ENCODE measurements around the gene ZSCAN4. TPM values are rescaled to one million over a fixed set of nuclear protein-coding genes. Genes with fewer than 3 reads are reported as not detected.

The ZSCAN4 gene
- total and polyA plus RNA-seq, 4 donors, result not detected

DNA sequence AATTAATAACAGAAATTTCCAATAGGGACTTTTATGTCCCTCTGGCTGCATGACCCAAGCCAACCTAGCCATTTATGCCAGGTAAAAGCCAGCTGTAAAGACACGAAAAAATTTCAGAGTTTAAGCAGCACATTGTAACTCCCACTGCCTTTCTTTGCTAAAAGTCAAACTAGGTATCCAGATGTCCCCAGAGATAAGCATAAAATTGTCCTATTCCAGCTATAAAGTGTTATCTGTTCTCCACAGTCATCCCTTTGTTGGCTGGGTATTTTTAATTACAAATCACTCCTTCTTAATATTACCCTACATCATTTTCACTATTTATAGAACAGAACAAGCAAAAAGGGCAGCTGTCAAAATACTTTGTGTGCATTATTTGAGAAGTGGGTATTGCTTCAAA is 43.5 kb downstream of the ZSCAN4 start:
- WGBS, result 83% methylated on average over 1 of the region's 1 CpG
- Histone ChIP-seq H3K9ac (ENCODE audit: low read depth in 1 of 2, low read length in 2 of 2) (no peak overlapping the region), H3K36me3 (ENCODE audit: control insufficient read depth in 4 of 4, insufficient read depth in 3 of 4, low read depth in 1 of 4, low read length in 3 of 4) (peaks cover 3 to 7% (median 5%) of the 10 kb centered on the region in 4 donors), H3K4me3 (ENCODE audit: low read depth in 1 of 3, low read length in 3 of 3) (peak overlapping the region in 1 of 3 donors; percentile 23), H3K27me3 (ENCODE audit: control insufficient read depth in 4 of 4, insufficient read depth in 4 of 4, low read length in 3 of 4) (no peaks in the 10 kb centered on the region), H3K9me3 (ENCODE audit: control insufficient read depth in 4 of 4, low read length in 3 of 4) (peaks cover 21 to 53% (median 33%) of the 10 kb centered on the region in 4 donors), H3K4me1 (ENCODE audit: control insufficient read depth in 4 of 4, insufficient read depth in 4 of 4, low read length in 3 of 4) (peaks cover 0 to 5% (median 1%) of the 10 kb centered on the region in 4 donors), H3K27ac (ENCODE audit: low read depth in 1 of 2, low read length in 2 of 2) (no peak overlapping the region)
- no peak for DNase-seq (ENCODE audit: low spot score)
- TF ChIP-seq, protein P1, sequence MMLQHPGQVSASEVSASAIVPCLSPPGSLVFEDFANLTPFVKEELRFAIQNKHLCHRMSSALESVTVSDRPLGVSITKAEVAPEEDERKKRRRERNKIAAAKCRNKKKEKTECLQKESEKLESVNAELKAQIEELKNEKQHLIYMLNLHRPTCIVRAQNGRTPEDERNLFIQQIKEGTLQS (IDR thresholded peaks at IDR 0.05), result no peak
- TF ChIP-seq NR2F2 (IDR thresholded peaks at IDR 0.05) (no peak), HNF4A (conservative IDR thresholded peaks at IDR 0.05) (no peak), SP1 (IDR thresholded peaks at IDR 0.05) (no peak), TAF1 (conservative IDR thresholded peaks at IDR 0.05) (no peak)
- TF ChIP-seq, protein P2, sequence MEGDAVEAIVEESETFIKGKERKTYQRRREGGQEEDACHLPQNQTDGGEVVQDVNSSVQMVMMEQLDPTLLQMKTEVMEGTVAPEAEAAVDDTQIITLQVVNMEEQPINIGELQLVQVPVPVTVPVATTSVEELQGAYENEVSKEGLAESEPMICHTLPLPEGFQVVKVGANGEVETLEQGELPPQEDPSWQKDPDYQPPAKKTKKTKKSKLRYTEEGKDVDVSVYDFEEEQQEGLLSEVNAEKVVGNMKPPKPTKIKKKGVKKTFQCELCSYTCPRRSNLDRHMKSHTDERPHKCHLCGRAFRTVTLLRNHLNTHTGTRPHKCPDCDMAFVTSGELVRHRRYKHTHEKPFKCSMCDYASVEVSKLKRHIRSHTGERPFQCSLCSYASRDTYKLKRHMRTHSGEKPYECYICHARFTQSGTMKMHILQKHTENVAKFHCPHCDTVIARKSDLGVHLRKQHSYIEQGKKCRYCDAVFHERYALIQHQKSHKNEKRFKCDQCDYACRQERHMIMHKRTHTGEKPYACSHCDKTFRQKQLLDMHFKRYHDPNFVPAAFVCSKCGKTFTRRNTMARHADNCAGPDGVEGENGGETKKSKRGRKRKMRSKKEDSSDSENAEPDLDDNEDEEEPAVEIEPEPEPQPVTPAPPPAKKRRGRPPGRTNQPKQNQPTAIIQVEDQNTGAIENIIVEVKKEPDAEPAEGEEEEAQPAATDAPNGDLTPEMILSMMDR (IDR thresholded peaks at IDR 0.05; ENCODE audit: low read depth, low read length, missing input control), result no peak
- TF ChIP-seq, protein P3, sequence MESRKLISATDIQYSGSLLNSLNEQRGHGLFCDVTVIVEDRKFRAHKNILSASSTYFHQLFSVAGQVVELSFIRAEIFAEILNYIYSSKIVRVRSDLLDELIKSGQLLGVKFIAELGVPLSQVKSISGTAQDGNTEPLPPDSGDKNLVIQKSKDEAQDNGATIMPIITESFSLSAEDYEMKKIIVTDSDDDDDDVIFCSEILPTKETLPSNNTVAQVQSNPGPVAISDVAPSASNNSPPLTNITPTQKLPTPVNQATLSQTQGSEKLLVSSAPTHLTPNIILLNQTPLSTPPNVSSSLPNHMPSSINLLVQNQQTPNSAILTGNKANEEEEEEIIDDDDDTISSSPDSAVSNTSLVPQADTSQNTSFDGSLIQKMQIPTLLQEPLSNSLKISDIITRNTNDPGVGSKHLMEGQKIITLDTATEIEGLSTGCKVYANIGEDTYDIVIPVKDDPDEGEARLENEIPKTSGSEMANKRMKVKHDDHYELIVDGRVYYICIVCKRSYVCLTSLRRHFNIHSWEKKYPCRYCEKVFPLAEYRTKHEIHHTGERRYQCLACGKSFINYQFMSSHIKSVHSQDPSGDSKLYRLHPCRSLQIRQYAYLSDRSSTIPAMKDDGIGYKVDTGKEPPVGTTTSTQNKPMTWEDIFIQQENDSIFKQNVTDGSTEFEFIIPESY (IDR thresholded peaks at IDR 0.05), result no peak

DNA sequence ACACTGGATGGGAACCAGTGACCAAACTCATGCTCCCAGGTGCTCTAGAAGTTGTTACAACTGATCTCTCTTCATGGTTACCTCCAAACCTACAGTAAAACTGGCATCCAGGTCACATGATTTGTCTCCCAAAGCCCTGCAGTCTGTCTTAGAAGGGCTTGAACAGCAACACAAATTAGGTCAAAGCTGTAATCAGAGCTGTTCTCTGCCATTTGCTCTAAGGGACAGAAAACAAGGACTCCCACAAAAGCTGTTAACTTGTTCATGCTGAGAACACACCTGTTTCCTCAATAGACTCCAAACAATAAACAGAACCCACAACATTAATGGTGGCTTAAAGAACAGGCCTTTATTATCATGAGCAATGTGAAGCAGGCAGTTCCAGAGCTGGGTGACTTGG is 50.7 kb downstream of the ZSCAN4 start:
- H3K9me3 ChIP-seq (ENCODE audit: control insufficient read depth in 4 of 4, low read length in 3 of 4), result peaks cover 36 to 59% (median 58%) of the 10 kb centered on the region in 4 donors
- no peak overlapping the region for H3K9ac ChIP-seq (ENCODE audit: low read depth in 1 of 2, low read length in 2 of 2)
- peaks cover 10 to 41% (median 29%) of the 10 kb centered on the region in 4 donors for H3K36me3 ChIP-seq (ENCODE audit: control insufficient read depth in 4 of 4, insufficient read depth in 3 of 4, low read depth in 1 of 4, low read length in 3 of 4)

More for the DNA sequence above, 50.7 kb downstream of the ZSCAN4 start:
- Histone ChIP-seq H3K27me3 (ENCODE audit: control insufficient read depth in 4 of 4, insufficient read depth in 4 of 4, low read length in 3 of 4) (no peaks in the 10 kb centered on the region), H3K4me1 (ENCODE audit: control insufficient read depth in 4 of 4, insufficient read depth in 4 of 4, low read length in 3 of 4) (no peaks in the 10 kb centered on the region), H3K27ac (ENCODE audit: low read depth in 1 of 2, low read length in 2 of 2) (no peak overlapping the region), H3K4me3 (ENCODE audit: low read depth in 1 of 3, low read length in 3 of 3) (peak overlapping the region in 2 of 3 donors; percentile 56 to 59)
- DNase-seq (ENCODE audit: low spot score), result no peak
- TF ChIP-seq NR2F2 (IDR thresholded peaks at IDR 0.05) (no peak), YY1 (IDR thresholded peaks at IDR 0.05) (no peak), JUND (IDR thresholded peaks at IDR 0.05) (no peak), RAD21 (IDR thresholded peaks at IDR 0.05) (no peak), HNF4G (IDR thresholded peaks at IDR 0.05) (no peak), FOXA1 (IDR thresholded peaks at IDR 0.05) (no peak), FOXA2 (IDR thresholded peaks at IDR 0.05) (no peak), SP1 (IDR thresholded peaks at IDR 0.05) (no peak), RXRA (IDR thresholded peaks at IDR 0.05) (no peak), EGR1 (IDR thresholded peaks at IDR 0.05; ENCODE audit: low read depth in 2 of 2) (no peak), TAF1 (conservative IDR thresholded peaks at IDR 0.05) (no peak), GABPA (IDR thresholded peaks at IDR 0.05 in 1 of 2, conservative IDR thresholded peaks at IDR 0.05 in 1 of 2) (no peak), HNF4A (conservative IDR thresholded peaks at IDR 0.05) (no peak)
- TF ChIP-seq, protein P4, sequence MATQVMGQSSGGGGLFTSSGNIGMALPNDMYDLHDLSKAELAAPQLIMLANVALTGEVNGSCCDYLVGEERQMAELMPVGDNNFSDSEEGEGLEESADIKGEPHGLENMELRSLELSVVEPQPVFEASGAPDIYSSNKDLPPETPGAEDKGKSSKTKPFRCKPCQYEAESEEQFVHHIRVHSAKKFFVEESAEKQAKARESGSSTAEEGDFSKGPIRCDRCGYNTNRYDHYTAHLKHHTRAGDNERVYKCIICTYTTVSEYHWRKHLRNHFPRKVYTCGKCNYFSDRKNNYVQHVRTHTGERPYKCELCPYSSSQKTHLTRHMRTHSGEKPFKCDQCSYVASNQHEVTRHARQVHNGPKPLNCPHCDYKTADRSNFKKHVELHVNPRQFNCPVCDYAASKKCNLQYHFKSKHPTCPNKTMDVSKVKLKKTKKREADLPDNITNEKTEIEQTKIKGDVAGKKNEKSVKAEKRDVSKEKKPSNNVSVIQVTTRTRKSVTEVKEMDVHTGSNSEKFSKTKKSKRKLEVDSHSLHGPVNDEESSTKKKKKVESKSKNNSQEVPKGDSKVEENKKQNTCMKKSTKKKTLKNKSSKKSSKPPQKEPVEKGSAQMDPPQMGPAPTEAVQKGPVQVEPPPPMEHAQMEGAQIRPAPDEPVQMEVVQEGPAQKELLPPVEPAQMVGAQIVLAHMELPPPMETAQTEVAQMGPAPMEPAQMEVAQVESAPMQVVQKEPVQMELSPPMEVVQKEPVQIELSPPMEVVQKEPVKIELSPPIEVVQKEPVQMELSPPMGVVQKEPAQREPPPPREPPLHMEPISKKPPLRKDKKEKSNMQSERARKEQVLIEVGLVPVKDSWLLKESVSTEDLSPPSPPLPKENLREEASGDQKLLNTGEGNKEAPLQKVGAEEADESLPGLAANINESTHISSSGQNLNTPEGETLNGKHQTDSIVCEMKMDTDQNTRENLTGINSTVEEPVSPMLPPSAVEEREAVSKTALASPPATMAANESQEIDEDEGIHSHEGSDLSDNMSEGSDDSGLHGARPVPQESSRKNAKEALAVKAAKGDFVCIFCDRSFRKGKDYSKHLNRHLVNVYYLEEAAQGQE (IDR thresholded peaks at IDR 0.05), result no peak
- TF ChIP-seq, protein P1 (IDR thresholded peaks at IDR 0.05), result no peak
- TF ChIP-seq, protein P3 (IDR thresholded peaks at IDR 0.05), result no peak
- TF ChIP-seq, protein P2 (IDR thresholded peaks at IDR 0.05; ENCODE audit: low read depth, low read length, missing input control), result no peak
- TF ChIP-seq, protein P5, sequence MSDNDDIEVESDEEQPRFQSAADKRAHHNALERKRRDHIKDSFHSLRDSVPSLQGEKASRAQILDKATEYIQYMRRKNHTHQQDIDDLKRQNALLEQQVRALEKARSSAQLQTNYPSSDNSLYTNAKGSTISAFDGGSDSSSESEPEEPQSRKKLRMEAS (IDR thresholded peaks at IDR 0.05), result no peak
